Measurements from ENCODE around the gene PTPRD. TPM values are rescaled to one million over a fixed set of nuclear protein-coding genes. Genes with fewer than 3 reads are reported as not detected.
"Not testable (repeated sequence)": the region's sequence is repeated elsewhere in the genome, so short reads cannot be mapped to it uniquely, and the experiment has no call there.

Gene PTPRD
- total and polyA plus RNA-seq, 9 of the 15 experiments (the other 6 are each of a cell fraction or from before 2014, with no cell fraction given), result 0.11 TPM; not detected in 8

DNA sequence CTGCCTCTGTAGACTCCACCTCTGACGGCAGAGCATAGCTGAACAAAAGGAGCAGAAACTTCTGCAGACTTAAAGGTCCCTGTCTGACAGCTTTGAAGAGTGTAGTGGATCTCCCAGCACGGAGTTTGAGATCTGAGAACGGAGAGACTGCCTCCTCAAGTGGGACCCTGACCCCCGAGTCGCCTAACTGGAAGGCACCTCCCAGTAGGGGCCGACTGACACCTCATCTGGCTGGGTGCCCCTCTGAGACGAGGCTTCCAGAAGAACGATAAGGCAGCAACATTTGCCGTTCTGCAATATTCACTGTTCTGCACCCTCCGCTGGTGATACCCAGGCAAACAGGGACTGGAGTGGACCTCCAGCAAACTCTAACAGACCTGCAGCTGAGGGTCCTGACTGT is 1186.3 kb downstream of the PTPRD start:
- CTCF ChIA-PET (ENCODE audit: low intra/inter-chr PET ratio); H4K20me1 ChIP-seq (replicated peaks; ENCODE audit: control insufficient read depth, insufficient read depth, low read length); H3K27me3 ChIP-seq (ENCODE audit: control insufficient read depth in 2 of 2, insufficient read depth in 2 of 2, low read length in 2 of 2); H3K4me2 ChIP-seq (ENCODE audit: insufficient read depth, low read length); DNase-seq (ENCODE audit: extremely low read depth in 1 of 4, low spot score in 3 of 4); H3K36me3 ChIP-seq (ENCODE audit: control insufficient read depth, insufficient read depth, low read length); H3K79me2 ChIP-seq (ENCODE audit: control insufficient read depth, insufficient read depth, low read length); H3K27ac ChIP-seq (ENCODE audit: extremely low read depth, low read depth, low read length); H3K9me3 ChIP-seq (replicated peaks; ENCODE audit: control insufficient read depth, insufficient read depth, low read depth, low read length); BruUV-seq (replicated peaks); H3K4me3 ChIP-seq; H3K9me1 ChIP-seq (ENCODE audit: control insufficient read depth, insufficient read depth, low read length); POLR2A ChIA-PET; intact Hi-C loops (cut with micrococcal nuclease); H3K4me1 ChIP-seq (replicated peaks in 1 of 2; ENCODE audit: control insufficient read depth in 2 of 2, insufficient read depth in 2 of 2, low read length in 2 of 2); in situ Hi-C loops (cut with MboI); H3K9ac ChIP-seq (ENCODE audit: insufficient read depth in 1 of 2, low read depth in 2 of 2, low read length in 2 of 2); FAIRE-seq; ATAC-seq; H2AFZ ChIP-seq (ENCODE audit: low read depth, low read length): not testable (repeated sequence)
- 0% methylated on average over 7 of the region's 10 CpGs for WGBS (ENCODE audit: insufficient coverage, low coverage, missing lambda C conversion rate)

DNA sequence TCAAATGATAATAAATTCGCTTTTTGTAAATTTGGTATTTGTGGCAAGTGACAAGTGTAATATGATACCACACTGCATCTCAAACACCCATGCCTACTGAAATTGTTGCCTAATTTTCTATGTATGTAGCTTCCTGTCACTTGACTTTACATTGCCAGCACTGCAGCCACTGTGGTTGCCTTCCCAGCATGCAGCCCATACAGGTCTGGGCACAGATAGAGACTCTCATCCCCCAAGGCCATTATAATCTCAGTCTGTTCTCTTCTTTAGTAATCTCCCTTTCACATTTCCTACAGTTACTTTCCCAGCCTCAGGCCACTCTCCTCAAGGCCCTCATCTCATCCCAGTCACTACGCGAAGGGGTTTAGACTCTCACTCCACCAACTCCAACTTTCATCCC is 1200.6 kb downstream of the PTPRD start:
- no TSS peak for BruUV-seq (replicated peaks)
- no peaks in the 10 kb centered on the region for H3K79me2 ChIP-seq (ENCODE audit: control insufficient read depth, insufficient read depth, low read length)
- H3K27ac ChIP-seq (ENCODE audit: extremely low read depth, low read depth, low read length), result no peak overlapping the region
- H3K27me3 ChIP-seq (ENCODE audit: control insufficient read depth in 2 of 2, insufficient read depth in 2 of 2, low read length in 2 of 2), result no peaks in the 10 kb centered on the region
- ATAC-seq (no peak), FAIRE-seq (no peak), DNase-seq (ENCODE audit: extremely low read depth in 1 of 4, low spot score in 3 of 4) (no peak)
- intact Hi-C loops (cut with micrococcal nuclease) (no loop called here), in situ Hi-C loops (cut with MboI) (no loop called here)
- 4% methylated on average over 3 of the region's 3 CpGs for WGBS (ENCODE audit: insufficient coverage, low coverage, missing lambda C conversion rate)
- no peaks in the 10 kb centered on the region for H4K20me1 ChIP-seq (replicated peaks; ENCODE audit: control insufficient read depth, insufficient read depth, low read length)
- H2AFZ ChIP-seq (ENCODE audit: low read depth, low read length), result no peak overlapping the region
- H3K9me3 ChIP-seq (replicated peaks; ENCODE audit: control insufficient read depth, insufficient read depth, low read depth, low read length), result no peaks in the 10 kb centered on the region
- ChIA-PET CTCF (ENCODE audit: low intra/inter-chr PET ratio) (no interaction called here), POLR2A (no interaction called here)
- no peak overlapping the region for H3K4me2 ChIP-seq (ENCODE audit: insufficient read depth, low read length)
- H3K4me3 ChIP-seq, result no peak overlapping the region
- H3K4me1 ChIP-seq (replicated peaks in 1 of 2; ENCODE audit: control insufficient read depth in 2 of 2, insufficient read depth in 2 of 2, low read length in 2 of 2), result no peaks in the 10 kb centered on the region
- no peaks in the 10 kb centered on the region for H3K36me3 ChIP-seq (ENCODE audit: control insufficient read depth, insufficient read depth, low read length)
- H3K9ac ChIP-seq (ENCODE audit: insufficient read depth in 1 of 2, low read depth in 2 of 2, low read length in 2 of 2), result no peak overlapping the region
- H3K9me1 ChIP-seq (ENCODE audit: control insufficient read depth, insufficient read depth, low read length), result no peaks in the 10 kb centered on the region
- TF ChIP-seq HDAC1 (IDR thresholded peaks at IDR 0.05), result no peak
- TF ChIP-seq ZNF316 (IDR thresholded peaks at IDR 0.05), result no peak
- TF ChIP-seq, protein P1, sequence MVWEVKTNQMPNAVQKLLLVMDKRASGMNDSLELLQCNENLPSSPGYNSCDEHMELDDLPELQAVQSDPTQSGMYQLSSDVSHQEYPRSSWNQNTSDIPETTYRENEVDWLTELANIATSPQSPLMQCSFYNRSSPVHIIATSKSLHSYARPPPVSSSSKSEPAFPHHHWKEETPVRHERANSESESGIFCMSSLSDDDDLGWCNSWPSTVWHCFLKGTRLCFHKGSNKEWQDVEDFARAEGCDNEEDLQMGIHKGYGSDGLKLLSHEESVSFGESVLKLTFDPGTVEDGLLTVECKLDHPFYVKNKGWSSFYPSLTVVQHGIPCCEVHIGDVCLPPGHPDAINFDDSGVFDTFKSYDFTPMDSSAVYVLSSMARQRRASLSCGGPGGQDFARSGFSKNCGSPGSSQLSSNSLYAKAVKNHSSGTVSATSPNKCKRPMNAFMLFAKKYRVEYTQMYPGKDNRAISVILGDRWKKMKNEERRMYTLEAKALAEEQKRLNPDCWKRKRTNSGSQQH (CRISPR knock-in tag; IDR thresholded peaks at IDR 0.05), result no peak
- TF ChIP-seq, protein P2, sequence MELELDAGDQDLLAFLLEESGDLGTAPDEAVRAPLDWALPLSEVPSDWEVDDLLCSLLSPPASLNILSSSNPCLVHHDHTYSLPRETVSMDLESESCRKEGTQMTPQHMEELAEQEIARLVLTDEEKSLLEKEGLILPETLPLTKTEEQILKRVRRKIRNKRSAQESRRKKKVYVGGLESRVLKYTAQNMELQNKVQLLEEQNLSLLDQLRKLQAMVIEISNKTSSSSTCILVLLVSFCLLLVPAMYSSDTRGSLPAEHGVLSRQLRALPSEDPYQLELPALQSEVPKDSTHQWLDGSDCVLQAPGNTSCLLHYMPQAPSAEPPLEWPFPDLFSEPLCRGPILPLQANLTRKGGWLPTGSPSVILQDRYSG (tag; conservative IDR thresholded peaks at IDR 0.05; ENCODE audit: low read depth), result no peak
- no peak for TF ChIP-seq RBM22 (IDR thresholded peaks at IDR 0.05; ENCODE audit: low read depth, low read length, poor library complexity, severe bottlenecking)
- TF ChIP-seq ZNF785 (CRISPR knock-in tag; IDR thresholded peaks at IDR 0.05), result no peak
- no peak for TF ChIP-seq IFI16 (CRISPR knock-in tag; IDR thresholded peaks at IDR 0.05)
- TF ChIP-seq KDM4B (IDR thresholded peaks at IDR 0.05; ENCODE audit: borderline replicate concordance in 2 of 2, low read depth in 1 of 2), result no peak
- no peak for TF ChIP-seq ELF1 (tag; IDR thresholded peaks at IDR 0.05)
- no peak for TF ChIP-seq HIVEP1 (CRISPR knock-in tag; IDR thresholded peaks at IDR 0.05)
- no peak for TF ChIP-seq XRCC4 (IDR thresholded peaks at IDR 0.05; ENCODE audit: extremely low read depth, insufficient read depth, insufficient read length)
- TF ChIP-seq, protein P3, sequence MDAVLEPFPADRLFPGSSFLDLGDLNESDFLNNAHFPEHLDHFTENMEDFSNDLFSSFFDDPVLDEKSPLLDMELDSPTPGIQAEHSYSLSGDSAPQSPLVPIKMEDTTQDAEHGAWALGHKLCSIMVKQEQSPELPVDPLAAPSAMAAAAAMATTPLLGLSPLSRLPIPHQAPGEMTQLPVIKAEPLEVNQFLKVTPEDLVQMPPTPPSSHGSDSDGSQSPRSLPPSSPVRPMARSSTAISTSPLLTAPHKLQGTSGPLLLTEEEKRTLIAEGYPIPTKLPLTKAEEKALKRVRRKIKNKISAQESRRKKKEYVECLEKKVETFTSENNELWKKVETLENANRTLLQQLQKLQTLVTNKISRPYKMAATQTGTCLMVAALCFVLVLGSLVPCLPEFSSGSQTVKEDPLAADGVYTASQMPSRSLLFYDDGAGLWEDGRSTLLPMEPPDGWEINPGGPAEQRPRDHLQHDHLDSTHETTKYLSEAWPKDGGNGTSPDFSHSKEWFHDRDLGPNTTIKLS (IDR thresholded peaks at IDR 0.05; ENCODE audit: borderline replicate concordance, low read depth), result no peak
- no peak for TF ChIP-seq ELF4 (CRISPR knock-in tag; IDR thresholded peaks at IDR 0.05)
- no peak for TF ChIP-seq MTF1 (CRISPR knock-in tag; IDR thresholded peaks at IDR 0.05; ENCODE audit: borderline replicate concordance)
